WTC11 (cell line): ENCODE results near the gene CTNNA2.

Source experiments
- ATF3 ChIP-seq: sonication (generic); formaldehyde crosslinking; conservative IDR thresholded peaks from 2 replicates; pipeline ENCODE4 v1.8.1; 2022; ENCODE audit warnings: mild to moderate bottlenecking, missing genetic modification reagents
- CBFB ChIP-seq: sonication (generic); formaldehyde crosslinking; IDR thresholded peaks from 2 replicates; pipeline ENCODE4 v1.8.1; 2022; ENCODE audit warnings: mild to moderate bottlenecking, low read depth, missing genetic modification reagents
- CTCF ChIP-seq: fragments of 200-600 bp; IDR thresholded peaks from 2 replicates; pipeline ENCODE4 v1.8.0; 2022; ENCODE audit warnings: antibody characterized with exemption
- GTF2I ChIP-seq: fragments of 250-450 bp; sonication (Bioruptor Pico); conservative IDR thresholded peaks from 2 replicates; pipeline ENCODE4 v1.4.0; 2021; ENCODE audit warnings: mild to moderate bottlenecking
- MAX ChIP-seq: sonication (generic); formaldehyde crosslinking; IDR thresholded peaks from 2 replicates; pipeline ENCODE4 v1.8.0; 2022; ENCODE audit warnings: mild to moderate bottlenecking, missing genetic modification reagents
- MLX ChIP-seq: sonication (generic); formaldehyde crosslinking; IDR thresholded peaks from 2 replicates; pipeline ENCODE4 v1.8.1; 2023; ENCODE audit warnings: mild to moderate bottlenecking, missing genetic modification reagents, moderate library complexity

GRCh38 chr2:80311304-80311703 lies 798.5 kb downstream of the CTNNA2 start:
- TF ChIP-seq CTCF = no peak
- no peak for TF ChIP-seq MAX (CRISPR knock-in tag)
- no peak for TF ChIP-seq CBFB (CRISPR knock-in tag)
- no peak for TF ChIP-seq ATF3 (CRISPR knock-in tag)
- TF ChIP-seq GTF2I (CRISPR knock-in tag) = no peak
- TF ChIP-seq MLX = no peak
